HepG2 (cell line): ENCODE results near the gene KAT2A. TPM values are rescaled to one million over a fixed set of nuclear protein-coding genes. Genes with fewer than 3 reads are reported as not detected.
A peak's percentile ranks its signal among the peaks of the same experiment; 100 is the strongest.

Experiments used
- AGO2 ChIP-seq: fragments of 200-400 bp; formaldehyde crosslinking; optimal IDR thresholded peaks from 2 replicates; pipeline ENCODE3; 2017; ENCODE audit warnings: mild to moderate bottlenecking, low read depth, low read length, moderate library complexity
- ATF3 ChIP-seq: sonication (generic); formaldehyde crosslinking; IDR thresholded peaks from 2 replicates; pipeline ENCODE4 v1.4.0; 2020; ENCODE audit warnings: missing genetic modification reagents
- ATF7 ChIP-seq, 2 experiments: fragments of 450-650 bp in 1 of 2; sonication (generic) in 1 of 2; formaldehyde crosslinking in 1 of 2; IDR thresholded peaks; 2 replicates each; pipeline versions ENCODE4 v1.4.0 to v1.6.1; 2016 to 2020; ENCODE audit warnings: antibody characterized with exemption in 1 of 2, mild to moderate bottlenecking in 1 of 2, missing genetic modification reagents in 1 of 2
- BATF2 ChIP-seq: sonication (generic); formaldehyde crosslinking; IDR thresholded peaks from 2 replicates; pipeline ENCODE4 v1.8.0; 2022; ENCODE audit warnings: mild to moderate bottlenecking, missing genetic modification reagents, moderate library complexity
- BHLHE40 ChIP-seq: IDR thresholded peaks from 2 replicates; pipeline ENCODE4 v1.6.1; 2011; ENCODE audit warnings: low read length, improper control_type of control experiment
- CSRNP2 ChIP-seq: sonication (generic); formaldehyde crosslinking; conservative IDR thresholded peaks from 2 replicates; pipeline ENCODE4 v1.8.0; 2022; ENCODE audit warnings: low read depth, missing genetic modification reagents
- DMAP1 ChIP-seq: IDR thresholded peaks from 2 replicates; pipeline ENCODE4 v1.6.1; 2016
- ELF4 ChIP-seq: sonication (generic); formaldehyde crosslinking; IDR thresholded peaks from 2 replicates; pipeline ENCODE4 v1.5.0; 2020; ENCODE audit warnings: missing genetic modification reagents, mild to moderate bottlenecking, moderate library complexity, borderline replicate concordance
- ETV5 ChIP-seq: IDR thresholded peaks from 2 replicates; pipeline ENCODE4 v1.6.1; 2018; ENCODE audit warnings: missing biosample characterization, missing genetic modification reagents, inconsistent platforms, borderline replicate concordance
- GABPB1 ChIP-seq: IDR thresholded peaks from 2 replicates; pipeline ENCODE4 v1.6.1; 2016; ENCODE audit warnings: mild to moderate bottlenecking, missing genetic modification reagents, moderate library complexity, missing compliant biosample characterization
- MED13 ChIP-seq: sonication (generic); formaldehyde crosslinking; IDR thresholded peaks from 2 replicates; pipeline ENCODE4 v1.5.0; 2020; ENCODE audit warnings: missing genetic modification reagents
- NBN ChIP-seq: fragments of 450-650 bp; conservative IDR thresholded peaks from 2 replicates; pipeline ENCODE4 v1.6.1; 2017
- NCOA1 ChIP-seq: sonication (generic); formaldehyde crosslinking; IDR thresholded peaks from 2 replicates; pipeline ENCODE4 v1.9.0; 2021; ENCODE audit warnings: missing genetic modification reagents
- NKX3-1 ChIP-seq: sonication (generic); formaldehyde crosslinking; IDR thresholded peaks from 2 replicates; pipeline ENCODE4 v1.5.0; 2020; ENCODE audit warnings: missing genetic modification reagents
- RAD51 ChIP-seq: fragments of 450-650 bp; IDR thresholded peaks from 2 replicates; pipeline ENCODE4 v1.6.1; 2016; ENCODE audit warnings: borderline replicate concordance
- SCMH1 ChIP-seq: sonication (generic); formaldehyde crosslinking; IDR thresholded peaks from 2 replicates; pipeline ENCODE4 v1.9.0; 2021; ENCODE audit warnings: missing genetic modification reagents, mild to moderate bottlenecking, borderline replicate concordance
- SNAI1 ChIP-seq: sonication (generic); formaldehyde crosslinking; IDR thresholded peaks from 2 replicates; pipeline ENCODE4 v1.5.0; 2020; ENCODE audit warnings: mild to moderate bottlenecking, missing genetic modification reagents, borderline replicate concordance
- SP4 ChIP-seq: sonication (generic); formaldehyde crosslinking; IDR thresholded peaks from 2 replicates; pipeline ENCODE4 v1.8.1; 2023; ENCODE audit warnings: mild to moderate bottlenecking, missing genetic modification reagents
- SRSF4 ChIP-seq: fragments of 200-400 bp; formaldehyde crosslinking; IDR thresholded peaks from one replicate; pipeline ENCODE4 v1.6.1; 2018; ENCODE audit warnings: mild to moderate bottlenecking, low read depth, low read length, moderate library complexity; ENCODE audit not compliant: poor library complexity, severe bottlenecking
- SRSF9 ChIP-seq: fragments of 200-400 bp; formaldehyde crosslinking; IDR thresholded peaks from 2 replicates; pipeline ENCODE4 v1.6.1; 2018; ENCODE audit warnings: borderline replicate concordance, mild to moderate bottlenecking, low read depth, low read length; ENCODE audit not compliant: insufficient read depth, poor library complexity, severe bottlenecking
- TSC22D2 ChIP-seq: sonication (generic); formaldehyde crosslinking; IDR thresholded peaks from 2 replicates; pipeline ENCODE4 v1.5.1; 2020; ENCODE audit warnings: missing genetic modification reagents, mild to moderate bottlenecking, borderline replicate concordance
- ZBTB21 ChIP-seq: sonication (generic); formaldehyde crosslinking; IDR thresholded peaks from 2 replicates; pipeline ENCODE4 v1.4.0; 2020; ENCODE audit warnings: missing genetic modification reagents
- ZC3H13 ChIP-seq: sonication (generic); formaldehyde crosslinking; IDR thresholded peaks from 2 replicates; pipeline ENCODE4 v1.8.1; 2023; ENCODE audit warnings: mild to moderate bottlenecking, missing genetic modification reagents, moderate library complexity
- ZNF274 ChIP-seq: sonication (generic); formaldehyde crosslinking; IDR thresholded peaks from 2 replicates; pipeline ENCODE4 v1.5.1; 2020; ENCODE audit warnings: mild to moderate bottlenecking, missing genetic modification reagents
- ZNF383 ChIP-seq: sonication (generic); formaldehyde crosslinking; IDR thresholded peaks from 2 replicates; pipeline ENCODE4 v1.4.0; 2020; ENCODE audit warnings: missing genetic modification reagents, mild to moderate bottlenecking, borderline replicate concordance
- ZNF589 ChIP-seq: sonication (generic); formaldehyde crosslinking; conservative IDR thresholded peaks from 2 replicates; pipeline ENCODE4 v1.8.0; 2022; ENCODE audit warnings: mild to moderate bottlenecking, moderate library complexity, missing genetic modification reagents
- ZNF619 ChIP-seq: sonication (generic); formaldehyde crosslinking; IDR thresholded peaks from 2 replicates; pipeline ENCODE4 v1.4.0; 2020; ENCODE audit warnings: mild to moderate bottlenecking, missing genetic modification reagents
- ZNF672 ChIP-seq: sonication (generic); formaldehyde crosslinking; IDR thresholded peaks from 2 replicates; pipeline ENCODE4 v1.8.1; 2022; ENCODE audit warnings: missing genetic modification reagents
- ZNF841 ChIP-seq: sonication (generic); formaldehyde crosslinking; IDR thresholded peaks from 2 replicates; pipeline ENCODE4 v1.8.1; 2023; ENCODE audit warnings: missing genetic modification reagents, borderline replicate concordance
- ZSCAN9 ChIP-seq: IDR thresholded peaks from 2 replicates; pipeline ENCODE4 v1.6.1; 2016; ENCODE audit warnings: borderline replicate concordance
- polyA plus RNA-seq, 8 experiments: library from polyadenylated mRNA; depleted of rRNA in 3 of 8; stranded (reverse) in 7 of 8; unstranded in 1 of 8; fragments of >200 nt; fragmentation: Illumina TruSeq in 4 of 8; extraction: Trizol in 4 of 8; gene quantifications; 2 replicates each; pipeline versions ENCODE4 v1.2.1 to v1.2.3, GENCODE V29; 2011 to 2016; ENCODE audit warnings: low read depth in 4 of 8, missing spikeins in 1 of 8, mixed read lengths in 1 of 8; ENCODE audit not compliant: insufficient read depth in 1 of 8
- total RNA-seq, 5 experiments: library from RNA; depleted of rRNA; stranded (reverse); fragments of >200 nt; fragmentation: Illumina TruSeq; extraction: Trizol; gene quantifications; 2 replicates each; pipeline ENCODE4 v1.2.3, GENCODE V29; 2016; ENCODE audit warnings: low read depth in 1 of 5

The KAT2A gene
- total and polyA plus RNA-seq, 2 of the 13 experiments (the other 11 are each of a cell fraction or from before 2014, with no cell fraction given), result 29.1 to 90.4 TPM

GRCh38 chr17:42122371-42123303 lies 1.5 kb upstream of the KAT2A start, which contains the start of gene HSPB9 (continued):
- TF ChIP-seq CSRNP2 (no peak), ZNF589 (CRISPR knock-in tag) (0 out of 2 replicates have a peak, but pooled peaks have one; percentile 49), ZNF672 (CRISPR knock-in tag) (0 out of 2 replicates have a peak, but pooled peaks have one; percentile 57), MED13 (CRISPR knock-in tag) (no peak), SNAI1 (CRISPR knock-in tag) (no peak), ETV5 (no peak), DMAP1 (CRISPR knock-in tag) (no peak), NCOA1 (CRISPR knock-in tag) (no peak), NKX3-1 (no peak), BHLHE40 (no peak), SRSF9 (no peak), NBN (no peak), ATF7 (IDR thresholded peaks at IDR 0.05) (no peak), ATF7 (CRISPR knock-in tag; IDR thresholded peaks at IDR 0.05) (no peak), SP4 (CRISPR knock-in tag) (no peak), ZC3H13 (CRISPR knock-in tag) (peak; percentile 54; the same call in 1 of the 2 replicates), ZBTB21 (CRISPR knock-in tag) (no peak), ZNF383 (CRISPR knock-in tag) (no peak), ZNF619 (no peak), ATF3 (CRISPR knock-in tag) (no peak), RAD51 (no peak), ZNF841 (CRISPR knock-in tag) (no peak), ZNF274 (CRISPR knock-in tag) (no peak), SCMH1 (CRISPR knock-in tag) (no peak), SRSF4 (no peak), ELF4 (no peak), AGO2 (peak; percentile 96), ZSCAN9 (CRISPR knock-in tag) (no peak), BATF2 (CRISPR knock-in tag) (peak; percentile 45; the same call in 1 of the 2 replicates), TSC22D2 (CRISPR knock-in tag) (no peak), GABPB1 (CRISPR knock-in tag) (peak; percentile 13; the same call in 1 of the 2 replicates)
